ENCODE measurements around the gene ODAD4. TPM values are rescaled to one million over a fixed set of nuclear protein-coding genes. Genes with fewer than 3 reads are reported as not detected.
A peak's percentile ranks its signal among the peaks of the same experiment; 100 is the strongest.
"Not testable (repeated sequence)": the region's sequence is repeated elsewhere in the genome, so short reads cannot be mapped to it uniquely, and the experiment has no call there.

Gene ODAD4
- total RNA-seq, 1 experiment from 2014 or later: 0.98 TPM

GRCh38 chr17:42002792-42003301, 72.4 kb downstream of the ODAD4 start:
- Mint-ChIP-seq H3K4me3 (ENCODE audit: unreplicated experiment) (peak overlapping the region; percentile 68), H3K36me3 (ENCODE audit: insufficient read depth, unreplicated experiment) (peaks cover 56% of the 10 kb centered on the region), H3K27ac (ENCODE audit: unreplicated experiment) (peak overlapping the region; percentile 92), H3K9me3 (ENCODE audit: unreplicated experiment) (no peaks in the 10 kb centered on the region), H3K27me3 (ENCODE audit: insufficient read depth, unreplicated experiment) (no peaks in the 10 kb centered on the region), H3K4me1 (ENCODE audit: low read depth, unreplicated experiment) (peaks cover 26% of the 10 kb centered on the region)
- DNase-seq: peak in 1 of 2 experiments; percentile 67
- no peaks in the 10 kb centered on the region for H3K27me3 ChIP-seq (replicated peaks; ENCODE audit: control insufficient read depth, insufficient read depth, low read length)
- H3K9me3 ChIP-seq: no peaks in the 10 kb centered on the region
- no TSS peak for BruUV-seq (replicated peaks)
- ChIA-PET CTCF (interaction anchor here (0.9 to 2.2 kb wide), 5 partner anchors 14 to 98 kb away, joined by 3 to 17 read pairs (median 5); partner anchors contain the start of genes DNAJC7, NKIRAS2 and ZNF385C), POLR2A (interaction anchor here (0.5 to 3.1 kb wide), 7 partner anchors 14 to 222 kb away, joined by 3 to 40 read pairs (median 4); partner anchors contain the start of genes ACLY, CNP and DNAJC7)
- H3K36me3 ChIP-seq (ENCODE audit: control insufficient read depth, insufficient read depth, low read length): peaks cover 5% of the 10 kb centered on the region
- no peak for TF ChIP-seq CTCF (IDR thresholded peaks at IDR 0.05; ENCODE audit: insufficient read depth in 1 of 2, low read depth in 1 of 2, low read length in 1 of 2, severe bottlenecking in 1 of 2, unreplicated experiment in 1 of 2)
- peaks cover 49% of the 10 kb centered on the region for H3K4me1 ChIP-seq
- intact Hi-C loops (cut with micrococcal nuclease; ENCODE audit: unreplicated experiment): loop anchor here (2.0 kb wide), 2 partner anchors 14 to 36 kb away; partner anchors contain the start of genes CNP and DNAJC7
- H3K4me3 ChIP-seq (ENCODE audit: low read depth, low read length): 0 out of 2 replicates have a peak overlapping the region, but pooled peaks have one; percentile 1

- intact Hi-C loops (cut with micrococcal nuclease; ENCODE audit: unreplicated experiment): no loop called here
- Histone ChIP-seq H3K9me3 (no peaks in the 10 kb centered on the region), H3K27me3 (replicated peaks; ENCODE audit: control insufficient read depth, insufficient read depth, low read length) (no peaks in the 10 kb centered on the region), H3K4me3 (ENCODE audit: low read depth, low read length) (no peak overlapping the region), H3K36me3 (ENCODE audit: control insufficient read depth, insufficient read depth, low read length) (peaks cover 3% of the 10 kb centered on the region; the same call in 1 of the 2 replicates), H3K4me1 (peaks cover 49% of the 10 kb centered on the region)
- DNase-seq: no peak
- BruUV-seq (replicated peaks): no TSS peak
- TF ChIP-seq CTCF (IDR thresholded peaks at IDR 0.05; ENCODE audit: insufficient read depth in 1 of 2, low read depth in 1 of 2, low read length in 1 of 2, severe bottlenecking in 1 of 2, unreplicated experiment in 1 of 2): no peak
- Mint-ChIP-seq H3K27ac (ENCODE audit: unreplicated experiment) (peak overlapping the region; percentile 92), H3K4me3 (ENCODE audit: unreplicated experiment) (no peak overlapping the region), H3K4me1 (ENCODE audit: low read depth, unreplicated experiment) (peaks cover 26% of the 10 kb centered on the region), H3K36me3 (ENCODE audit: insufficient read depth, unreplicated experiment) (peaks cover 45% of the 10 kb centered on the region), H3K9me3 (ENCODE audit: unreplicated experiment) (no peaks in the 10 kb centered on the region), H3K27me3 (ENCODE audit: insufficient read depth, unreplicated experiment) (no peaks in the 10 kb centered on the region)
- POLR2A ChIA-PET: no interaction called here
- CTCF ChIA-PET: no interaction called here
These were observed 74.7 kb downstream of the ODAD4 start for GRCh38 chr17:42005166-42005565.

GRCh38 chr17:42009170-42009569, 78.8 kb downstream of the ODAD4 start:
- no peaks in the 10 kb centered on the region for H3K27me3 ChIP-seq (replicated peaks; ENCODE audit: control insufficient read depth, insufficient read depth, low read length)
- intact Hi-C loops (cut with micrococcal nuclease; ENCODE audit: unreplicated experiment): no loop called here
- ChIA-PET CTCF (interaction anchor here (0.5 to 1.5 kb wide), 7 partner anchors 9 to 79 kb away, joined by 3 to 7 read pairs (median 4); partner anchors contain the start of genes CNP, NKIRAS2 and ODAD4), POLR2A (no interaction called here)
- no peaks in the 10 kb centered on the region for H3K9me3 ChIP-seq
- no peaks in the 10 kb centered on the region for H3K27me3 Mint-ChIP-seq (ENCODE audit: insufficient read depth, unreplicated experiment)
- no peaks in the 10 kb centered on the region for H3K9me3 Mint-ChIP-seq (ENCODE audit: unreplicated experiment)
- peaks cover 32% of the 10 kb centered on the region for H3K36me3 Mint-ChIP-seq (ENCODE audit: insufficient read depth, unreplicated experiment)
- BruUV-seq (replicated peaks): no TSS peak
- DNase-seq: peak in 1 of 2 experiments; percentile 54
- H3K4me1 Mint-ChIP-seq (ENCODE audit: low read depth, unreplicated experiment): peaks cover 11% of the 10 kb centered on the region
- TF ChIP-seq CTCF (IDR thresholded peaks at IDR 0.05; ENCODE audit: insufficient read depth in 1 of 2, low read depth in 1 of 2, low read length in 1 of 2, severe bottlenecking in 1 of 2, unreplicated experiment in 1 of 2): peak in 1 of 2 experiments; percentile 31
- H3K4me3 Mint-ChIP-seq (ENCODE audit: unreplicated experiment): no peak overlapping the region
- H3K4me1 ChIP-seq: peaks cover 27% of the 10 kb centered on the region
- H3K4me3 ChIP-seq (ENCODE audit: low read depth, low read length): no peak overlapping the region
- no peaks in the 10 kb centered on the region; the same call in 1 of the 2 replicates for H3K36me3 ChIP-seq (ENCODE audit: control insufficient read depth, insufficient read depth, low read length)
- H3K27ac Mint-ChIP-seq (ENCODE audit: unreplicated experiment): no peak overlapping the region

GRCh38 chr17:42010266-42010680, 79.9 kb downstream of the ODAD4 start:
- DNase-seq; H3K27me3 ChIP-seq (replicated peaks; ENCODE audit: control insufficient read depth, insufficient read depth, low read length); CTCF ChIA-PET; POLR2A ChIA-PET; H3K4me3 Mint-ChIP-seq (ENCODE audit: unreplicated experiment); H3K27me3 Mint-ChIP-seq (ENCODE audit: insufficient read depth, unreplicated experiment); H3K9me3 ChIP-seq; H3K4me3 ChIP-seq (ENCODE audit: low read depth, low read length); intact Hi-C loops (cut with micrococcal nuclease; ENCODE audit: unreplicated experiment); H3K9me3 Mint-ChIP-seq (ENCODE audit: unreplicated experiment); H3K36me3 ChIP-seq (ENCODE audit: control insufficient read depth, insufficient read depth, low read length); BruUV-seq (replicated peaks): not testable (repeated sequence)
- peaks cover 18% of the 10 kb centered on the region for H3K4me1 ChIP-seq
- Mint-ChIP-seq H3K36me3 (ENCODE audit: insufficient read depth, unreplicated experiment) (peaks cover 32% of the 10 kb centered on the region), H3K27ac (ENCODE audit: unreplicated experiment) (peak overlapping the region; percentile 39), H3K4me1 (ENCODE audit: low read depth, unreplicated experiment) (peaks cover 11% of the 10 kb centered on the region)

Measured in Caco-2 (cell line).